ENCODE results near the gene C17orf114.

The C17orf114 gene

DNA sequence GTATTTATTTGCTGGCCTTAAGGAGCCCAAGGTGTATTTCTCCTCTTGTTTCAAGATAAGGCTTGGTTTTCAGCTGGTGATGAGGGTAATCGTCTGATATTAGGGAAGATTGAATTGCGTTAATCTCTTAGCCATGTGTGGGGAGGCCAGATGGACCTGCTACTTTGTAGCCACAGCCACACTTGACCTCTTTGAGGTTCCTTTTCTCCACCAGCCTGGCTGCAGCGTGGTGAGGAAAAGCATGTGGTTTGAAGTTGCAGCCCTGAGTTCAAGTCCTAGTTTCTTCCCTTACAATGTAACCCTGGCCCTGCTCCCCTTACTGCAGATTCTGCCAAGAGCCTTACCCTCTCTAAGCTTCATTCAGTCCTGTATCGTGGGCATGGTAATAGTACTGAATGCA, 34.1 kb upstream of the C17orf114 start:
- H3K9me3 ChIP-seq (ENCODE audit: control insufficient read depth in 4 of 4, low read length in 3 of 4), result no peaks in the 10 kb centered on the region
- DNase-seq (ENCODE audit: low spot score), result no peak
- no peaks in the 10 kb centered on the region for H3K36me3 ChIP-seq (ENCODE audit: control insufficient read depth in 4 of 4, insufficient read depth in 3 of 4, low read depth in 1 of 4, low read length in 3 of 4)
- WGBS, result 88% methylated on average over 4 of the region's 4 CpGs
- H3K4me3 ChIP-seq (ENCODE audit: low read depth in 1 of 3, low read length in 3 of 3), result no peak overlapping the region
- H3K27me3 ChIP-seq (ENCODE audit: control insufficient read depth in 4 of 4, insufficient read depth in 4 of 4, low read length in 3 of 4), result no peaks in the 10 kb centered on the region
- H3K4me1 ChIP-seq (ENCODE audit: control insufficient read depth in 4 of 4, insufficient read depth in 4 of 4, low read length in 3 of 4), result peaks cover 12 to 39% (median 27%) of the 10 kb centered on the region in 4 donors
- no peak overlapping the region for H3K9ac ChIP-seq (ENCODE audit: low read depth in 1 of 2, low read length in 2 of 2)
- H3K27ac ChIP-seq (ENCODE audit: low read depth in 1 of 2, low read length in 2 of 2), result no peak overlapping the region
- TF ChIP-seq TAF1 (conservative IDR thresholded peaks at IDR 0.05) (no peak), YY1 (IDR thresholded peaks at IDR 0.05) (no peak), RXRA (IDR thresholded peaks at IDR 0.05) (no peak), FOXA1 (IDR thresholded peaks at IDR 0.05) (no peak)
- TF ChIP-seq, protein P1, sequence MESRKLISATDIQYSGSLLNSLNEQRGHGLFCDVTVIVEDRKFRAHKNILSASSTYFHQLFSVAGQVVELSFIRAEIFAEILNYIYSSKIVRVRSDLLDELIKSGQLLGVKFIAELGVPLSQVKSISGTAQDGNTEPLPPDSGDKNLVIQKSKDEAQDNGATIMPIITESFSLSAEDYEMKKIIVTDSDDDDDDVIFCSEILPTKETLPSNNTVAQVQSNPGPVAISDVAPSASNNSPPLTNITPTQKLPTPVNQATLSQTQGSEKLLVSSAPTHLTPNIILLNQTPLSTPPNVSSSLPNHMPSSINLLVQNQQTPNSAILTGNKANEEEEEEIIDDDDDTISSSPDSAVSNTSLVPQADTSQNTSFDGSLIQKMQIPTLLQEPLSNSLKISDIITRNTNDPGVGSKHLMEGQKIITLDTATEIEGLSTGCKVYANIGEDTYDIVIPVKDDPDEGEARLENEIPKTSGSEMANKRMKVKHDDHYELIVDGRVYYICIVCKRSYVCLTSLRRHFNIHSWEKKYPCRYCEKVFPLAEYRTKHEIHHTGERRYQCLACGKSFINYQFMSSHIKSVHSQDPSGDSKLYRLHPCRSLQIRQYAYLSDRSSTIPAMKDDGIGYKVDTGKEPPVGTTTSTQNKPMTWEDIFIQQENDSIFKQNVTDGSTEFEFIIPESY (IDR thresholded peaks at IDR 0.05), result no peak

DNA sequence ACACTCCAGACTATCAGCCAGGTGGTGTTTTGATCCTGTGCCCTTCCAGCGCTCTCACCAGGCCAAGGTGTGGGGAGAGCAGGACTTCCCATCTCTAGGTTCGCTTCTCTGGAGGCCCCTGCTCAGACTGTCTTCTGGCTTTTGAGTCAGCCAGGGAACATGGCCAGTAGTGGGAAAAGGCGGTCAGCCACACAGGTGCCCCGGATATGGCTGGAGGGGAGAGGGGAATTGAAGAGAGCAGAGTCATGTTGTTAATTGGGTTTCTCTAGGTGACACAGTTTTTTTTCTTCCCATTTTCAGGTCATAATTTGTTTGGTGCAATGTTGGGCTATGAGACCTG, 32.5 kb upstream of the C17orf114 start:
- Histone ChIP-seq H3K36me3 (ENCODE audit: control insufficient read depth in 4 of 4, insufficient read depth in 3 of 4, low read depth in 1 of 4, low read length in 3 of 4) (no peaks in the 10 kb centered on the region), H3K27ac (ENCODE audit: low read depth in 1 of 2, low read length in 2 of 2) (peak overlapping the region; percentile 86 to 90), H3K4me3 (ENCODE audit: low read depth in 1 of 3, low read length in 3 of 3) (peak overlapping the region; percentile 8 to 96 (median 77)), H3K27me3 (ENCODE audit: control insufficient read depth in 4 of 4, insufficient read depth in 4 of 4, low read length in 3 of 4) (no peaks in the 10 kb centered on the region), H3K9me3 (ENCODE audit: control insufficient read depth in 4 of 4, low read length in 3 of 4) (no peaks in the 10 kb centered on the region), H3K4me1 (ENCODE audit: control insufficient read depth in 4 of 4, insufficient read depth in 4 of 4, low read length in 3 of 4) (peaks cover 12 to 35% (median 27%) of the 10 kb centered on the region in 4 donors), H3K9ac (ENCODE audit: low read depth in 1 of 2, low read length in 2 of 2) (peak overlapping the region in 1 of 2 donors; percentile 27)
- 35% methylated on average over 4 of the region's 4 CpGs for WGBS
- no peak for DNase-seq (ENCODE audit: low spot score)
- TF ChIP-seq RAD21 (IDR thresholded peaks at IDR 0.05) (no peak), NR2F2 (IDR thresholded peaks at IDR 0.05) (no peak), JUND (IDR thresholded peaks at IDR 0.05) (no peak), YY1 (IDR thresholded peaks at IDR 0.05) (no peak), TAF1 (conservative IDR thresholded peaks at IDR 0.05) (no peak), HNF4G (IDR thresholded peaks at IDR 0.05) (no peak), HNF4A (conservative IDR thresholded peaks at IDR 0.05) (no peak), EGR1 (IDR thresholded peaks at IDR 0.05; ENCODE audit: low read depth in 2 of 2) (no peak), SP1 (IDR thresholded peaks at IDR 0.05) (no peak)
- TF ChIP-seq, protein P2, sequence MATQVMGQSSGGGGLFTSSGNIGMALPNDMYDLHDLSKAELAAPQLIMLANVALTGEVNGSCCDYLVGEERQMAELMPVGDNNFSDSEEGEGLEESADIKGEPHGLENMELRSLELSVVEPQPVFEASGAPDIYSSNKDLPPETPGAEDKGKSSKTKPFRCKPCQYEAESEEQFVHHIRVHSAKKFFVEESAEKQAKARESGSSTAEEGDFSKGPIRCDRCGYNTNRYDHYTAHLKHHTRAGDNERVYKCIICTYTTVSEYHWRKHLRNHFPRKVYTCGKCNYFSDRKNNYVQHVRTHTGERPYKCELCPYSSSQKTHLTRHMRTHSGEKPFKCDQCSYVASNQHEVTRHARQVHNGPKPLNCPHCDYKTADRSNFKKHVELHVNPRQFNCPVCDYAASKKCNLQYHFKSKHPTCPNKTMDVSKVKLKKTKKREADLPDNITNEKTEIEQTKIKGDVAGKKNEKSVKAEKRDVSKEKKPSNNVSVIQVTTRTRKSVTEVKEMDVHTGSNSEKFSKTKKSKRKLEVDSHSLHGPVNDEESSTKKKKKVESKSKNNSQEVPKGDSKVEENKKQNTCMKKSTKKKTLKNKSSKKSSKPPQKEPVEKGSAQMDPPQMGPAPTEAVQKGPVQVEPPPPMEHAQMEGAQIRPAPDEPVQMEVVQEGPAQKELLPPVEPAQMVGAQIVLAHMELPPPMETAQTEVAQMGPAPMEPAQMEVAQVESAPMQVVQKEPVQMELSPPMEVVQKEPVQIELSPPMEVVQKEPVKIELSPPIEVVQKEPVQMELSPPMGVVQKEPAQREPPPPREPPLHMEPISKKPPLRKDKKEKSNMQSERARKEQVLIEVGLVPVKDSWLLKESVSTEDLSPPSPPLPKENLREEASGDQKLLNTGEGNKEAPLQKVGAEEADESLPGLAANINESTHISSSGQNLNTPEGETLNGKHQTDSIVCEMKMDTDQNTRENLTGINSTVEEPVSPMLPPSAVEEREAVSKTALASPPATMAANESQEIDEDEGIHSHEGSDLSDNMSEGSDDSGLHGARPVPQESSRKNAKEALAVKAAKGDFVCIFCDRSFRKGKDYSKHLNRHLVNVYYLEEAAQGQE (IDR thresholded peaks at IDR 0.05), result no peak
- TF ChIP-seq, protein P3, sequence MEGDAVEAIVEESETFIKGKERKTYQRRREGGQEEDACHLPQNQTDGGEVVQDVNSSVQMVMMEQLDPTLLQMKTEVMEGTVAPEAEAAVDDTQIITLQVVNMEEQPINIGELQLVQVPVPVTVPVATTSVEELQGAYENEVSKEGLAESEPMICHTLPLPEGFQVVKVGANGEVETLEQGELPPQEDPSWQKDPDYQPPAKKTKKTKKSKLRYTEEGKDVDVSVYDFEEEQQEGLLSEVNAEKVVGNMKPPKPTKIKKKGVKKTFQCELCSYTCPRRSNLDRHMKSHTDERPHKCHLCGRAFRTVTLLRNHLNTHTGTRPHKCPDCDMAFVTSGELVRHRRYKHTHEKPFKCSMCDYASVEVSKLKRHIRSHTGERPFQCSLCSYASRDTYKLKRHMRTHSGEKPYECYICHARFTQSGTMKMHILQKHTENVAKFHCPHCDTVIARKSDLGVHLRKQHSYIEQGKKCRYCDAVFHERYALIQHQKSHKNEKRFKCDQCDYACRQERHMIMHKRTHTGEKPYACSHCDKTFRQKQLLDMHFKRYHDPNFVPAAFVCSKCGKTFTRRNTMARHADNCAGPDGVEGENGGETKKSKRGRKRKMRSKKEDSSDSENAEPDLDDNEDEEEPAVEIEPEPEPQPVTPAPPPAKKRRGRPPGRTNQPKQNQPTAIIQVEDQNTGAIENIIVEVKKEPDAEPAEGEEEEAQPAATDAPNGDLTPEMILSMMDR (IDR thresholded peaks at IDR 0.05; ENCODE audit: low read depth, low read length, missing input control), result no peak
- TF ChIP-seq, protein P1 (IDR thresholded peaks at IDR 0.05), result no peak
